GM10847 (cell line): ENCODE measurements around the gene PLCL1.

Experiments used
- POLR2A ChIP-seq: IDR thresholded peaks from 2 replicates; pipeline ENCODE4 v1.6.1; 2011; ENCODE audit not compliant: insufficient read length; ENCODE audit errors: extremely low read depth

Gene PLCL1

DNA sequence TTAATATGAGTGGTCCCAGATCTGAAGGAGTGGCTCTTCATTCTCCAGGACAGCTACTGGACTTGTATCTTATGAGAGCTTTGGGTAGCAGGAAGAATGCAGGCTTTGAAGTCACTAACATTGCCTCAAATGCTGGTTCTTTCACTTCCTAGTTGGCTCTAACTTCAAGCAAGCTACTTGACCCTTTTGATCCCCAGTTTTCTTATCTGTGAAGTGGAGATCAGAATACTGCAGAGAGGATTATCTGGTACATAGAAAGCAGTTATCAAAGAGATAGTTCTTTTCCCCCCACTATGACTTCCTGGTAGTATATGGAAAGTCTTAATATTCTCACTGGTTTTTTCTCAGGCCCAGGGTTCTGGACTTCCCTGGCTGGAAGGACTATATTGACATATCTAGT, 3.4 kb upstream of the PLCL1 start:
- TF ChIP-seq POLR2A, result no peak

GRCh38 chr2:197803033-197803444, 1.4 kb upstream of the PLCL1 start:
- no peak for TF ChIP-seq POLR2A

DNA sequence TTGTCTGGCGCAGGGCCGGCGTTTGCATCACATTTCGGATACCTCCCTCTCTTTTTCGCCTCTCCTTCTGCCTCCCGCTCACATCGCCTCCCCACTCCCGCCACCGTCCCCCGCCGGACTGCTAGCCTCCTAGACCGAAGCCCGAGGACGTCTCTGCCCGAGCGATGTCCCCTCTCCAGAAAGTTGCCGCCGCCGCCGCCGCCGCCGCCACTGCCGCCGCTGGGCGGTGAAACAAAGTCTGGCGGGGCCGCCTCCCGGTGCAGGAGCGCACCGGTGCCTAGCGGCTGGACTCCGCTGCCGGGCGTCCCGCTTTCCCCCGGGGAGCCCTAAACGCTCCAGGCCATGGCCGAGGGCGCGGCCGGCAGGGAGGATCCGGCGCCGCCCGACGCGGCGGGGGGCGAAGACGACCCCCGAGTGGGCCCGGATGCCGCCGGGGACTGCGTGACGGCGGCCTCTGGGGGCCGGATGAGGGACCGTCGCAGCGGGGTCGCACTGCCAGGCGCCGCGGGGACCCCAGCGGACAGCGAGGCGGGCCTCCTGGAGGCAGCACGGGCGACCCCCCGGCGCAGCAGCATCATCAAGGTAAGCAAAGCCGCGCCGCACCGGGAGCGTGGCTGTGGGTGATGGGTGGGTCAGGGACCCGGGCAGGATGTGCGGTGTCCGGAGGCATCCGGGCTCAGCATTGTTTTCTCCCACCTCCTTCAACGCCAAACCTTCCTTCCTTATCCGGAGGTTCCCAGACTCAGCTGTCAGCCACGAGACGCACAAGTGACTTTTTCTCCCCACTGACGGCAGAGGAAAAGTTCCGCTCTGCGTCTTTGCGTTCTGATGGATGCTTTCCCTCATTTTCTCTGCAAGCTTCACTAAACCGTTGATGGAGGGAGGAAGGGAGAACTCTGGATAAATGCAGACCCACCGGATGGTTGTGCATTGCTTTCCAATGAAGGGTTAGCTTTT, 643 bp downstream of the PLCL1 start:
- no peak for TF ChIP-seq POLR2A

DNA sequence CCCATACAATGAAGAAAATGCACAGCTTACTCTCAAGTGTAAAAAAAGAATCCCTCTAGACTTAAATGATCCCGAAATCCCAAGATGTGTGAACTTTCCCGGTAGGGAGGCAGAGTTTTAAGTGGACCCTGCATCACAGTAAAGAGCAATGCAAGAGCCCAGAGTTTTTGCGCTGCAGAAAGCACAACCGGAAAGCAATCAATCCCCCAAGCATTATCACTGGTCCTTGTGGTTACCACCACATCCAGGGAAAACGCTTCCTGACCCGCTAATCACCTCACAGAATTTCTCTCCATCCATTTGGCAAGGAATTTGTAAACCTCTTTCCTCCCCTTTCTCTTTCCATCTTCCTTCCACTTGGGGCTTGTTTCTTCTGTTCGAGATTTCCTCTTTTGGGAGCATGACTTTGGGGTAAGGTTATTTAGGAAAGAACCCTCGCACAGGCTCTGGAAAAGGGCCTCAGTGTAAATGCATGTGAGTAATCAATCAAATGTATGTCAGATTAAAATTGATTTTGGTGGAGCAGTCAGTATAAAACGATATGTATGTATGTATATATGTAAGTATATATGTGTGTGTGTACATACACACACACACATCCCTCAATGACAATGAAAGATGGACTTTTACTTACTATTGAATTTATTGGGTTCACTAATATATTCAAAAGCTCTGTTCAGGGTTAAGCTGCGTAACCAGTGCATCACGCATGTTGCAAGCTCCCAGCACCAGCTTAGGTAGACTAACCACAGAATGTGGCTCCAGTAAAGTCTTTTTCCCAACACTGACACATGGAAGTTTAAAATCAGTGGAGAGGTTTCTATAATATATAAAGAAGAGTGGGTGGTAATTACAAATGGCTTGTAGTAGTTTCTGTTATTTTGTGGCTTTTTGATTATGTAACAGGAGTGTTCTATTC, 1.6 kb downstream of the PLCL1 start:
- no peak for TF ChIP-seq POLR2A

GRCh38 chr2:197809064-197809463, 4.7 kb downstream of the PLCL1 start:
- no peak for TF ChIP-seq POLR2A

GRCh38 chr2:197810016-197810415, 5.6 kb downstream of the PLCL1 start:
- TF ChIP-seq POLR2A, result no peak

DNA sequence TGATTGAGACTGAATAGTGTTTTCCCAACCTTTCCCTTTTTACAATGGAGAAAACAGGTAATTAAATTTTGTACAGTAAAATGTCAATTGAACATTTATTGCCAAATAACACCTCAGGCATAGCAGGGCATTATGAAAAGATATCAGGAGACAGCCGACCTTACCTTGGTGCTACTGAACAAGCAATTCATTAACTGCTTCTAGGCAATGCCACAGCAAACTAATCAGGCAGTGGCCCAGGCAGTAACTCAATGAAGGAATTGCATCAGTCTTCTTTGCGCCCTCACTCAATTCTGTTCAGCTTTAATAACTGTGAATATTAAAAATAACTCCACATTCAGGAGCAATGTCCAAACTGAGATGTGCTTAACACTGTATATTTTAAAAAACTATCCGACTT, 6.1 kb downstream of the PLCL1 start:
- no peak for TF ChIP-seq POLR2A

- no peak for TF ChIP-seq POLR2A
Measured at GRCh38 chr2:197813093-197813787, 8.8 kb downstream of the PLCL1 start.

DNA sequence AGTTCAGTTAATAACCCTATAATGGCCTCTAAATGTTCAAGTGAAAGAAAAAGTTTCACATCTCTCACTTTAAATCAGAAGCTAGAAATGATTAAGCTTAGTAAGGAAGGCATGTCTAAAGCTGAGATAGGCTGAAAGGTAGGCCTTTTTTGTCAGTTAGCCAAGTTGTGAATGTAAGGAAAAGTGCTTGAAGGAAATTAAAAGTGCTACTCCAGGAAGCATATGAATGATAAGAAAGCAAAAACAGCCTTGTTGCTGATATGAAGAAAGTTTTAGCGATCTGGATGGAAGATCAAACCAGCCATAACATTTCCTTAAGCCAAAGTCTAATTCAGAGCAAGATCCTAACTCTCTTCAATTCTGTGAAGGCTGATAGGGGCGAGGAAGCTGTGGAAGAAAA, 10.1 kb downstream of the PLCL1 start:
- no peak for TF ChIP-seq POLR2A

DNA sequence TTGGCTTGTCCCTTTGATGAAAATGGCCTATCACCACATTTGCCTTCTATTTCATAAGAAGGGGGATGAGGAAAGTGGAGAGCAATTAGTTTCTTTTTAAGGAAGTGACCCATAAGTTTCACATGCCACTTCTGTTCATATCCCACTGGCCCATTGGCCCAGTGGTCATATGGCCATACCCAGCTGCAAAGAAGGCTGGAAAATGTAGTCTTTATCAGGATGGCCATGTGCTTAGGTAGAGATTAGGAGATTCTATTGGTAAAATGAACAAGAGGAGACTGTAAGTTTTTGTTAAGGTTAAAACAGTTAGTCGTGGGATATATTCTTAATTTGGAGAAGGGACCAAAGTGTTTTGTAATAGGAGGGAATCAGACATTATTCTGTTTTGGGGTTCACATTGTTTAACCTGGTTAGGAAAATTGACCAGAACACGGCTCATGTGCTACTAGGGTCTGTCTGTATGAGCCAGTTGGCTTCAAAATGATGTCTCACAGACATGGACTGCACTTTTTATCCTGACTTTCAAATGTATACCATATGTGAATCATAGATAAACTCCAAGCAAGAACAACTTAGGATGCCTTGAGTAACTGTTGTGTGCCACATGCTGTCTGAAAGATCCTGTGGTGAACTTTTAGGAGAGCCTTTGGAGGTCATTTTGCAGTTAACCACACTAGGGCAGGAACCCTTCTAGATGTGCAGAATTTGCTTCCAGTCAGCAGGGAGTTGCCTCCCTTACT, 17.3 kb downstream of the PLCL1 start:
- no peak for TF ChIP-seq POLR2A

DNA sequence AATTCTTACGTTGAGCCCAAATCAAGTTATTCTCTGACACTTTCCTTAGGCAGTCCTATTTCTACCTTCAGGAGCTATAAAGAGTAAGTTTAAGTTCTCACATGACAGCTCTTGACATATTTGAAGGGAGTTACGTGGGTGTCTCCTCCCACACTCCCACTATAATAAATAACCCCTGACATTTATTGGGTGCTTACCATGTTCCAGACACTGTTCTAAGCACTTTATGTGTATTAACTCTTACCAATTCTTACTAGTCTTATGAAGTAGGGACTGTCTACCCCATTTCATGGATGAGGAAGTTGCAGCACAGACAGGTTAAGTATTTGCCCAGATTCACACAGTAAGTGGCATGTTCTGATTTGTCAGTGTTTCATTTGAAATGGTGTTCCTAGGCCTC, 17.9 kb downstream of the PLCL1 start:
- TF ChIP-seq POLR2A, result no peak

GRCh38 chr2:197827618-197828017, 23.2 kb downstream of the PLCL1 start:
- TF ChIP-seq POLR2A, result no peak

DNA sequence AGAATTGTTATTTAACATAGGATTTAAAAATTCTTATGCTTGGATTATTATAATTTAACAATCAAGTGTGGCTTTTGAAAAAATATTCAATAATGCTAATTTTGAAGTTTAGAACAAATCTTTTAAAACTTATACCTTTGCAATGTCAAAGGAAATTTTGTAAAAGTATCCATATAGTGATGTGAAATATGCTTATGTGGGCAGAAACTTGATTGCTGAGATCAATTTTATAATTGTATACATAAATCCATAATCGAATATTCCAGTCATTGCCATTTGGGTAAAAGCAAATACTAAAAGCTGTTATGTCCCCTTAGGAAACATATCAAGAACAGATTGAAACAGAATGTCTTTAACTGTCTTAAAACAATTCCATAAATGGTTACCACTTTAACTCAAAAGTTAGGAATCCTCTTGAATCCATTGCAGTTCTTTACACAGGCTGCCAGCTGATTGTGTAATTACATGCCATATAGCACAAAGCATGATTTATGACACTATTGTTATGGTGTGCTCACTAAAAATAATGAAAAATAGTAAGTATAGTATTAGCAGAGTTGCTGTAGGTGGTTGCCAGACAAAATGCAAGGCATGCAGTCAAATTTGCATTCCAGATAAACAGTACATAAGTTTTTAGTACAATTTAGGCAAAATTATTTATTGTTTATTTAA, 24.2 kb downstream of the PLCL1 start:
- TF ChIP-seq POLR2A, result no peak

GRCh38 chr2:197835293-197835692, 30.9 kb downstream of the PLCL1 start:
- TF ChIP-seq POLR2A, result no peak

- no peak for TF ChIP-seq POLR2A
Measured at GRCh38 chr2:197838036-197838435, 33.6 kb downstream of the PLCL1 start.

GRCh38 chr2:197838579-197838978, 34.2 kb downstream of the PLCL1 start:
- no peak for TF ChIP-seq POLR2A
